Naive thymus-derived CD4-positive, alpha-beta T cell (primary cell): ENCODE data around the gene CXCL1. TPM values are rescaled to one million over a fixed set of nuclear protein-coding genes. Genes with fewer than 3 reads are reported as not detected.

Source experiments
- ATAC-seq: fragments of 150-1000 bp; cut with Tn5 transposase; 2 replicates; pipeline ENCODE4 v1.10.0; 2021; ENCODE audit warnings: mild to moderate bottlenecking, moderate library complexity
- CTCF ChIA-PET: fragments of 350-600 bp; sonication (Branson Sonifier 250); formaldehyde crosslinking; loops from one replicate; lab custom pipeline; 2021; ENCODE audit warnings: antibody characterized with exemption; lab: Charles Lee
- POLR2A ChIA-PET: fragments of 350-600 bp; sonication (Branson Sonifier 250); formaldehyde crosslinking; loops from one replicate; lab custom pipeline; 2021; ENCODE audit warnings: antibody characterized with exemption, inconsistent platforms; lab: Charles Lee
- DNase-seq, 9 donors: peaks; one replicate each; pipeline versions ENCODE4 v3.0.0 to v3.0.0-alpha.2; 2020 to 2022; ENCODE audit warnings: mixed read lengths in 1 of 9
- H3K27ac ChIP-seq: one replicate; pipeline ENCODE4 v1.7.0; 2013; ENCODE audit warnings: mild to moderate bottlenecking, low read depth, low read length, moderate library complexity
- H3K27me3 ChIP-seq, 2 donors: one replicate each; pipeline ENCODE4 v1.7.0; 2013; ENCODE audit warnings: low read length in 2 of 2, mild to moderate bottlenecking in 2 of 2, moderate library complexity in 2 of 2; ENCODE audit not compliant: control insufficient read depth in 2 of 2, insufficient read depth in 2 of 2
- H3K36me3 ChIP-seq, 3 experiments: 1 replicate in 2 of 3; 2 replicates in 1 of 3; pipeline ENCODE4 v1.7.0; 2013; ENCODE audit warnings: low read length in 3 of 3, mild to moderate bottlenecking in 3 of 3, moderate library complexity in 1 of 3; ENCODE audit not compliant: insufficient read depth in 3 of 3, control insufficient read depth in 2 of 3
- H3K4me1 ChIP-seq, 2 donors: one replicate each; pipeline ENCODE4 v1.7.0; 2013; ENCODE audit warnings: low read length in 2 of 2, mild to moderate bottlenecking in 2 of 2, moderate library complexity in 1 of 2; ENCODE audit not compliant: control insufficient read depth in 2 of 2, insufficient read depth in 2 of 2
- H3K4me3 ChIP-seq: 2 replicates; pipeline ENCODE4 v1.7.0; 2013; ENCODE audit warnings: mild to moderate bottlenecking, low read length
- H3K9me3 ChIP-seq, 3 experiments: 1 replicate in 2 of 3; 2 replicates in 1 of 3; pipeline ENCODE4 v1.7.0; 2013; ENCODE audit warnings: low read length in 3 of 3; ENCODE audit not compliant: control insufficient read depth in 2 of 3
- H3K27ac Mint-ChIP-seq, 9 donors: one replicate each; pipeline ENCODE4 v1.8.0; 2020 to 2022; ENCODE audit warnings: mixed read lengths in 9 of 9, mild to moderate bottlenecking in 8 of 9, moderate library complexity in 5 of 9, inconsistent platforms in 2 of 9
- H3K27me3 Mint-ChIP-seq, 5 donors: one replicate each; pipeline ENCODE4 v1.8.0; 2021 to 2022; ENCODE audit warnings: mixed read lengths in 5 of 5, mild to moderate bottlenecking in 1 of 5
- H3K36me3 Mint-ChIP-seq, 5 donors: one replicate each; pipeline ENCODE4 v1.8.0; 2020 to 2022; ENCODE audit warnings: mixed read lengths in 5 of 5, mild to moderate bottlenecking in 3 of 5, inconsistent platforms in 1 of 5
- H3K4me1 Mint-ChIP-seq, 7 donors: one replicate each; pipeline ENCODE4 v1.8.0; 2020 to 2022; ENCODE audit warnings: mixed read lengths in 7 of 7, mild to moderate bottlenecking in 3 of 7, inconsistent platforms in 1 of 7
- H3K4me3 Mint-ChIP-seq, 10 donors: one replicate each; pipeline ENCODE4 v1.8.0; 2020 to 2022; ENCODE audit warnings: mild to moderate bottlenecking in 10 of 10, mixed read lengths in 10 of 10, moderate library complexity in 6 of 10, inconsistent platforms in 2 of 10
- H3K9me3 Mint-ChIP-seq, 11 donors: one replicate each; pipeline ENCODE4 v1.8.0; 2020 to 2022; ENCODE audit warnings: mixed read lengths in 11 of 11, mild to moderate bottlenecking in 4 of 11, inconsistent platforms in 1 of 11, moderate library complexity in 1 of 11
- intact Hi-C, 2 donors: fragments of 100-400 bp; cut with micrococcal nuclease; formaldehyde crosslinking; loops; one replicate each; pipeline ENCODE4 v1.15.1; 2023
- polyA plus RNA-seq, 2 donors: library from polyadenylated mRNA; unstranded; fragments of 300-500 nt; fragmentation: Illumina TruSeq; gene quantifications; one replicate each; pipeline ENCODE4 v1.2.3, GENCODE V29; 2021
- total RNA-seq, 6 experiments: library from RNA in 5 of 6; stranded (reverse) in 5 of 6; gene quantifications; 1 replicate in 5 of 6; 2 replicates in 1 of 6; pipeline ENCODE4 v1.2.3 and lab custom pipeline; 2021 to 2026

CXCL1 gene
- total and polyA plus RNA-seq, 7 experiments from 2014 or later: 0.56 to 3.3 TPM; not detected in 5

DNA sequence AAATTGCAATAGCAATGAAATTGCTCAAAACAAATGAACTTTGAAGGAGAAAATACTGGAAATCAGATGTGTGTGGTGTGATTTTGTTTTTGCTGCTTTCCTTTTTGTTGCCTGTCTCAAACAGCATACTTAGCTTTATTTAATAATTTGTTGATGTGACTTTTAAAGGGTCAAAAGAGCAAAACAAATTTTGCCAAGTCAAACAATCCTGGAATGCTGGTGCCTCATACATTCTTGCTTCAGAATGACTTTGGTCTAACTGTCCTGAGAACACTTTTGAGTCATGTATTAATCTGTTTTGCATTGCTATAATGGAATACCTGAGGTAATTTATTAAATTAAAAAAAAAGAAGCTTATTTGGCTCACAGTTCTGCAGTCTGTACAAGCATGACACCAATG, 12.7 kb upstream of the CXCL1 start:
- H3K4me1 ChIP-seq: no peaks in the 10 kb centered on the region
- DNase-seq: no peak
- H3K4me1 Mint-ChIP-seq: no peaks in the 10 kb centered on the region
- no peak overlapping the region for H3K4me3 Mint-ChIP-seq
- no peaks in the 10 kb centered on the region for H3K9me3 ChIP-seq
- no peaks in the 10 kb centered on the region for H3K27me3 ChIP-seq
- no peak overlapping the region for H3K27ac ChIP-seq
- H3K27ac Mint-ChIP-seq: no peak overlapping the region
- no peaks in the 10 kb centered on the region for H3K36me3 Mint-ChIP-seq
- ChIA-PET CTCF (interaction anchor here (0.6 kb wide), 1 partner anchor 1614 kb away, joined by 3 read pairs; no protein-coding TSS in a partner anchor), POLR2A (no interaction called here)
- peaks cover 0 to 15% (median 12%) of the 10 kb centered on the region in 5 donors for H3K27me3 Mint-ChIP-seq
- no peaks in the 10 kb centered on the region for H3K36me3 ChIP-seq
- H3K9me3 Mint-ChIP-seq: peaks cover 0 to 2% (median 0%) of the 10 kb centered on the region in 11 donors
- H3K4me3 ChIP-seq: no peak overlapping the region
- intact Hi-C loops: no loop called here
- ATAC-seq: no peak

DNA sequence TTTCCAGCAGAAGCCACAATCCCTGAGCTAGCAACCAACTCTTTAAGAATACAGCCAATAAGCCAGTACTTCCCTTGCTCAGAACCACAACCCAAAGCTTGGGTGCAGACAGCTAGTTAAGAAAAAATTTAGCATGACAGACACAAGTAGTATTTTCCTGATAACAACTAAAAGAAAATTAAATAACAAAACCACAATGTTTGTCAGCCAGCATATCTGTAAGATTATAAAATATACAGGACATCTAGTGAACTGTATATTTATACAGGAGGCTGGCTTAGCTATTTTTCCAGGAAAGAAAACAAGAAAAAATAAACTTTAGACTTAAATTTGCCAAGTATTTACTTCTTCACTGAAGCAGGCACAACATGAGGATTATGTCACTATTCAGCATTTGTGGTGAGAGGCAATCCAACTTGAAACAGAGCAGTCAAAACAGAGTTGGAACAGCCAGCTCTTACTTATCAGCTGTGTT, 9.5 kb upstream of the CXCL1 start:
- Mint-ChIP-seq H3K27ac (no peak overlapping the region), H3K9me3 (peaks cover 0 to 4% (median 0%) of the 10 kb centered on the region in 11 donors), H3K4me3 (no peak overlapping the region), H3K27me3 (peaks cover 0 to 9% (median 3%) of the 10 kb centered on the region in 5 donors), H3K36me3 (no peaks in the 10 kb centered on the region), H3K4me1 (no peaks in the 10 kb centered on the region)
- no peaks in the 10 kb centered on the region for H3K27me3 ChIP-seq
- ChIA-PET CTCF (no interaction called here), POLR2A (no interaction called here)
- H3K4me1 ChIP-seq: no peaks in the 10 kb centered on the region
- no peak overlapping the region for H3K4me3 ChIP-seq
- no peak for ATAC-seq
- no peak for DNase-seq
- no peaks in the 10 kb centered on the region for H3K9me3 ChIP-seq
- intact Hi-C loops: loop anchor here in 1 of 2 donors (5.0 kb wide), 1 partner anchor 197 kb away; no protein-coding TSS in a partner anchor
- H3K27ac ChIP-seq: no peak overlapping the region
- no peaks in the 10 kb centered on the region for H3K36me3 ChIP-seq

DNA sequence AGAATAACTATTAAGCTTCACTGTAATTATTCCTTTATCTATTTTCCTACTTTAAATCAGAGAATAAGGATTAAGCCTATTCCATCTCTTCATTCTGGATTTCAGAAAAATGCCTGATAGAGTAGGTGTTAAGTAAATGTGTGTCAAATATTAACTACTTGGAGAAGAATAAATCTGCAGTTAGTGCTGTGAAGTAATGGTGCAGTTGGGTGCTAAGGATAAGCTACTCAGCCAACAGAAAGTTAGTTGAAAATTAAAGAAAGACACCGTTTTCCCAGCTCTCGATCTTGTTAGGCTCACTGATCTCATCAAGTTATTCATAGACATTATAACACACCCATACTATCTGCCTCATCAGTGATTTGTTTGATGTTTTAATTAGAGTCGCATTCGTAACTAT, 9.0 kb upstream of the CXCL1 start:
- no peaks in the 10 kb centered on the region for H3K27me3 ChIP-seq
- no peak overlapping the region for H3K27ac ChIP-seq
- ATAC-seq (no peak), DNase-seq (no peak)
- H3K4me3 Mint-ChIP-seq: no peak overlapping the region
- peaks cover 0 to 5% (median 3%) of the 10 kb centered on the region in 5 donors for H3K27me3 Mint-ChIP-seq
- H3K4me1 ChIP-seq: no peaks in the 10 kb centered on the region
- H3K36me3 Mint-ChIP-seq: no peaks in the 10 kb centered on the region
- H3K4me3 ChIP-seq: no peak overlapping the region
- H3K4me1 Mint-ChIP-seq: no peaks in the 10 kb centered on the region
- ChIA-PET CTCF (no interaction called here), POLR2A (no interaction called here)
- H3K9me3 ChIP-seq: no peaks in the 10 kb centered on the region
- intact Hi-C loops: loop anchor here in 1 of 2 donors (5.0 kb wide), 1 partner anchor 198 kb away; no protein-coding TSS in a partner anchor
- peaks cover 0 to 4% (median 0%) of the 10 kb centered on the region in 11 donors for H3K9me3 Mint-ChIP-seq
- H3K36me3 ChIP-seq: no peaks in the 10 kb centered on the region
- H3K27ac Mint-ChIP-seq: no peak overlapping the region

DNA sequence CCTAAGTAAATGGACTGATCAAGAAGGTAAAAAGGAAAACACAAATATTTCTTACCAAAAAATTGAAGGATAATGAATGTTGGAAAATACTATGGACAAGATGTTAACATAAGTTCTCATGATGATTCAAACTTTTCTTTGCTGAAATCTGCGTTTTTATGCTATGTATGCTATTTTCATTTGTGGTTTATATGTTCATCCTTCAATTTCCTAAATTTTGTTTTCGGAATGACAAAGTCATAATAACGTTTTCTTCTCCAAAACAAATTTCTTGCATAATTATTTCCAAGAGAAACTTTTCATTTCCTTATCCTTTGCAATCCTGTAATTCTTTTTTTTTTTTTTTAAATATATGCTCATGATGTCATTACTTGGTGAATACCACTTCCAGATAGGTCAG, 8.3 kb upstream of the CXCL1 start:
- H3K36me3 Mint-ChIP-seq: no peaks in the 10 kb centered on the region
- DNase-seq (no peak), ATAC-seq (no peak)
- CTCF ChIA-PET: no interaction called here
- no peak overlapping the region for H3K4me3 Mint-ChIP-seq
- intact Hi-C loops: loop anchor here in 1 of 2 donors (5.0 kb wide), 1 partner anchor 199 kb away; no protein-coding TSS in a partner anchor
- H3K27ac Mint-ChIP-seq: no peak overlapping the region
- POLR2A ChIA-PET: no interaction called here
- no peaks in the 10 kb centered on the region for H3K4me1 ChIP-seq
- no peak overlapping the region for H3K27ac ChIP-seq
- H3K36me3 ChIP-seq: no peaks in the 10 kb centered on the region
- no peaks in the 10 kb centered on the region for H3K4me1 Mint-ChIP-seq
- no peaks in the 10 kb centered on the region for H3K27me3 ChIP-seq
- H3K9me3 Mint-ChIP-seq: peaks cover 0 to 4% (median 0%) of the 10 kb centered on the region in 11 donors
- H3K4me3 ChIP-seq: no peak overlapping the region
- no peaks in the 10 kb centered on the region for H3K9me3 ChIP-seq
- H3K27me3 Mint-ChIP-seq: no peaks in the 10 kb centered on the region

DNA sequence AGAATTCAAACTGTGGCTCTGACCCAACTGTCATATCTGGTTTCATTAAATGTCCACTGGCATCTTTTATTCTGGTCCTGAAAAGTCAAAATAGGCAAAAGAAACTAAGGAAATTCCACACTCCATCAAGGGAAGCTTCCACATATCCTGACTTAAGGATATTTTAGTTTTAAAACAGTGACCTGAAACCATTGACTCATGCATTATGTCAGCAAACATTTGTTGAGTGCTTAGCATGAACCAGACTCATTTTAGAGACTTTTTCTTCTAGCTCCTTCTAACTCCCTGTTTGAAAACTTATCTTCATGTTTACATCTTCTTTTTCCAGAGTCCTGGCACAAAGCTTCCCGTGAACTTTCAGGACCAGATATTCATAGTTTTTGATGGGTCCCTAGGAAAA, 6.9 kb upstream of the CXCL1 start:
- no peaks in the 10 kb centered on the region for H3K36me3 Mint-ChIP-seq

DNA sequence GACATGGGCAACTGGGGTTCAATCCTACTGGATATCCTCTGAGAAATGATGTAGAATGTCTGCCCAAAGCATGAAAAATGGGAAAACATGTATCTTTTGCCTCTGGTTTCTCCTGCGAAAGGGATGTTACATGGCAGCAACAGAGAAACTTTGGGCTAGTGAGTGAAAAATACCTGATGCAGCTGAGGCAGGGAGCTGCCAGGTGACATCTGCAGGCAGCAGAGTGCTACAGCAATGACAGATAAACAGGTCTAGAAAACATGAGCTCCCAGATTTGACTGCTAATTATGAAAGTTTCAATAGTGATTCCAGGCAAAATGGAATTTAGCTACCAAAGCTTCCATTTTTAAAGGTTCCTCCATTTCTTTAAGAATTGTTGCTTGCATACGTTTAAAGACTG, 4.8 kb upstream of the CXCL1 start:
- ATAC-seq (no peak), DNase-seq (no peak)
- Mint-ChIP-seq H3K36me3 (no peaks in the 10 kb centered on the region), H3K27me3 (peaks cover 12 to 20% (median 17%) of the 10 kb centered on the region in 5 donors), H3K4me3 (no peak overlapping the region), H3K9me3 (peaks cover 0 to 4% (median 0%) of the 10 kb centered on the region in 11 donors), H3K27ac (no peak overlapping the region), H3K4me1 (peaks cover 0 to 6% (median 0%) of the 10 kb centered on the region in 7 donors)
- Histone ChIP-seq H3K4me1 (no peaks in the 10 kb centered on the region), H3K4me3 (no peak overlapping the region), H3K9me3 (no peaks in the 10 kb centered on the region), H3K27me3 (no peaks in the 10 kb centered on the region), H3K27ac (no peak overlapping the region), H3K36me3 (no peaks in the 10 kb centered on the region)
- CTCF ChIA-PET: no interaction called here
- intact Hi-C loops: loop anchor here in 1 of 2 donors (5.0 kb wide), 1 partner anchor 202 kb away; no protein-coding TSS in a partner anchor
- POLR2A ChIA-PET: no interaction called here

More for the DNA sequence above, 6.9 kb upstream of the CXCL1 start:
- no peak overlapping the region for H3K4me3 Mint-ChIP-seq
- peaks cover 0 to 5% (median under 1%) of the 10 kb centered on the region in 5 donors for H3K27me3 Mint-ChIP-seq
- POLR2A ChIA-PET: no interaction called here
- Histone ChIP-seq H3K27ac (no peak overlapping the region), H3K27me3 (no peaks in the 10 kb centered on the region), H3K36me3 (no peaks in the 10 kb centered on the region), H3K9me3 (no peaks in the 10 kb centered on the region), H3K4me3 (no peak overlapping the region), H3K4me1 (no peaks in the 10 kb centered on the region)
- H3K27ac Mint-ChIP-seq: no peak overlapping the region
- DNase-seq (no peak), ATAC-seq (no peak)
- intact Hi-C loops: loop anchor here in 1 of 2 donors (5.0 kb wide), 1 partner anchor 200 kb away; no protein-coding TSS in a partner anchor
- no peaks in the 10 kb centered on the region for H3K4me1 Mint-ChIP-seq
- CTCF ChIA-PET: no interaction called here
- peaks cover 0 to 4% (median 0%) of the 10 kb centered on the region in 11 donors for H3K9me3 Mint-ChIP-seq

DNA sequence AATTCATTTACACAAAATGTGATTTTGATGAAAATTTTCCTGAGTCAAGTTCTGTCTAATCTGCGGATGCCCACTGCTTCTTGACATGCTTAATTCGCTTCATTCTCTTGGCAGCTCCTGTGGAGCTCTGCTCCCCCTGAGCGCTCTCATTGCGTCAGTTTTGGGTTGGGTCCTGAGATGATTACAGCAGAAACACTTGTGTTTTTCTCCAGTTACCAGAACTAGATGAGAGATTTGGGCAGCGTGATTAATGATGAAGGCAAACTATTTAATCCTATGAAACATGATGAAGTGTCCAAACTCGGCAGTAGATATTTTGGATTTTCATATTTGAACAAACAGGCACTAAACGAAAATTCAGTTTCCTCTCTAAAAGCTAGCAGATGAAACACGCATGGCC, 4.2 kb upstream of the CXCL1 start:
- H3K27me3 Mint-ChIP-seq: peaks cover 17 to 23% (median 23%) of the 10 kb centered on the region in 5 donors
- H3K9me3 Mint-ChIP-seq: peaks cover 0 to 4% (median 0%) of the 10 kb centered on the region in 11 donors
- intact Hi-C loops: loop anchor here in 1 of 2 donors (5.0 kb wide), 1 partner anchor 203 kb away; no protein-coding TSS in a partner anchor
- Histone ChIP-seq H3K4me3 (no peak overlapping the region), H3K27me3 (no peaks in the 10 kb centered on the region), H3K4me1 (no peaks in the 10 kb centered on the region), H3K9me3 (no peaks in the 10 kb centered on the region), H3K27ac (no peak overlapping the region), H3K36me3 (no peaks in the 10 kb centered on the region)
- no peaks in the 10 kb centered on the region for H3K36me3 Mint-ChIP-seq
- ATAC-seq (no peak), DNase-seq (no peak)
- ChIA-PET CTCF (no interaction called here), POLR2A (no interaction called here)
- H3K4me1 Mint-ChIP-seq: peaks cover 0 to 6% (median 0%) of the 10 kb centered on the region in 7 donors
- no peak overlapping the region for H3K27ac Mint-ChIP-seq
- no peak overlapping the region for H3K4me3 Mint-ChIP-seq
